C1 segment of cervical spinal cord (tissue), 14 donors: Measurements from ENCODE around the gene PMIS2.
A peak's percentile ranks its signal among the peaks of the same experiment; 100 is the strongest.
"Not testable (repeated sequence)": the region's sequence is repeated elsewhere in the genome, so short reads cannot be mapped to it uniquely, and the experiment has no call there.

ENCODE experiments used
- DNase-seq, 14 donors: peaks; one replicate each; lab custom pipeline; 2025; lab: John Stamatoyannopoulos, UW

The PMIS2 gene

GRCh38 chr19:35590875-35591274, 4.9 kb downstream of the PMIS2 start:
- no peak for DNase-seq

DNA sequence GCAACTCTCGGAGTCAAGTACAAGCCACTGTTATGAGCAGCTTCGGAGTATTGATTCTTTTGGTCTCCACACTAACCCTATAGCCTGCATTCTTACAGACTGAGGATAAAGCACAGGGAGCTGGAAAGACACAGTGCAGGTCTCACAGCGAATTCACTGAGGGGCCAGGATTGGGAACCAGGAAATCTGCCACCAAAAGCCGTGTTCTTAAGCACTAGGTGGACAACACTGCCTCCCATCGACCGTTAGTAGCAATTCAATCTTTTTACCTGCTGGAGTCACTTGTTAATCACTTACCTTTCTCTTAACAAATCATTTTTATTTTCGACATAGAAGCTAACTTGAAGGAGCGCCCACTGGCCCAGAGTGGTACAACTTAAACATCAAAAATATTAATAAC, 6.3 kb downstream of the PMIS2 start:
- peak in 2 of 14 donors; percentile 1 to 12 for DNase-seq

DNA sequence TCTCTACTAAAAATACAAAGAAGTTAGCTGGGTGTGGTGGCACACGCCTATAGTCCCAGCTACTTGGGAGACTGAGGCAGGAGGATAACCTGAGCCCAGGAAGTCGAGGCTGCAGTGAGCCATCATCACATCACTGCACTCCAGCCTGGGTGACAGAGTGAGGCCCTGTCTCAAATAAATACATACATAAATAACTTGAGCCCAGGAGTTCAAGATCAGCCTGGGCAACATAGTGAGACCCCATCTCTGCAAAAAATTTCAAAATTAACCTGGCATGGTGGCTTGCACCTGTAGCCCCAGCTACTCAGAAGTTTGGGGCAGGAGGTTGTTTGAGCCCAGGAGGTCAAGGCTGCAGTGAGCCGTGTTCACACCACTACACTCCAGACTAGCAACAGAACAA, 9.1 kb downstream of the PMIS2 start:
- DNase-seq, result not testable (repeated sequence)

DNA sequence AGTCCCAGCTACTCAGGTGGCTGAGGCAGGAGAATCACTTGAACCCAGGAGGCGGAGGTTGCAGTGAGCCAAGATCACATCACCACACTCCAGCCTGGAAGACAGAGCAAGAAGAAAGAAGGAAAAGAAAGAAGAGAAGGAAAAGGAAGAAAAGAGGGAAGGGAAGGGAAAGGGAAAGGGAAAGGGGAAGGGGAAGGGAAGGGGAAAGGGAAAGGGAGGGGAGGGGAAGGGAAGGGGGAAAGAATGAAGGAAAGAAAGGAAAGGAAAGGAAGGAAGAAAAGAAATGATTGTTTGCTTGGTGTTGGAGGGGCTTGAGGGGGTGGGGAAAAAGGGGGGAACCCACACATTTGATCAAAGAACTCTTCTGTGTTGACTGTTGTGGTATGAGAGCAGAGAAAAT, 10.0 kb downstream of the PMIS2 start:
- no peak for DNase-seq

- no peak for DNase-seq
These were observed 10.5 kb downstream of the PMIS2 start for GRCh38 chr19:35596366-35596999.

GRCh38 chr19:35601971-35602370, 16.0 kb downstream of the PMIS2 start:
- DNase-seq, result no peak

DNA sequence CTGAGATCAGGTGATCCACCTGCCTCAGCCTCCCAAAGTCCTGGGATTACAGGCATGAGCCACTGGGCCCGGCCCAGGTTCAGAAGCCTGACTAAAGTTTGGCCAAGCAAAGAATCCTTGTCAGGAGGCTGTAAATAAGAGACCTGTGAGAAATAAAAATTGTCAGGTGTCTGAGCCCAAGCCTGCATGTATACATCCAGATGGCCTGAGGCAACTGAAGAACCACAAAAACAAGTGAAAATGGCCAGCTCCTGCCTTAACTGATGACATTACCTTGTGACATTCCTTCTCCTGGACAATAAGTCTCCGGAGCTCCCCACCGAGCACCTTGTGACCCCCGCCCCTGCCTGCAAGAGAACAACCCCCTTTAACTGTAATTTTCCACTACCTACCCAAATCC, 18.5 kb downstream of the PMIS2 start:
- not testable (repeated sequence) for DNase-seq

GRCh38 chr19:35607170-35607569, 21.2 kb downstream of the PMIS2 start:
- DNase-seq, result not testable (repeated sequence)

- no peak for DNase-seq
These were observed 21.7 kb downstream of the PMIS2 start for GRCh38 chr19:35607661-35608060.

DNA sequence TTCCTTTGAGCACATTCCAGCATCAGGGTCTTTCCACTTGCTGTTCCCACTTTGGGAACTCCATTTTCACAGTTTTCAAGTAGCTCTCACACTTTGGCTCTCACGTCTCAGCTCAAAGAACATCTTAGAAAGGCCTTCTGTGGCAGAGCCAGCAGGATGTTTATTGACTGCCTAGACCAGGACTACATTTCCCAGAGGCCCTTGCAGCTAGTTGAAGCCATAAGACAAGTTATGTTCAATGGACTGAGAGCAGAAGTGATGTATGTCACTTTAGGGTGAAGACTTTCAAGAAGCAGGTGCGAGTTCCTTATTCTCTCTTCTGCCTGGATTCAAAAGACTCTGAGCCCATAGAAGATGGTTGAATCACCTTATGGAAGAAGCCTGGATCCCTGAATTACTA, 22.3 kb downstream of the PMIS2 start:
- no peak for DNase-seq

GRCh38 chr19:35609851-35610353, 23.9 kb downstream of the PMIS2 start:
- DNase-seq, result no peak

DNA sequence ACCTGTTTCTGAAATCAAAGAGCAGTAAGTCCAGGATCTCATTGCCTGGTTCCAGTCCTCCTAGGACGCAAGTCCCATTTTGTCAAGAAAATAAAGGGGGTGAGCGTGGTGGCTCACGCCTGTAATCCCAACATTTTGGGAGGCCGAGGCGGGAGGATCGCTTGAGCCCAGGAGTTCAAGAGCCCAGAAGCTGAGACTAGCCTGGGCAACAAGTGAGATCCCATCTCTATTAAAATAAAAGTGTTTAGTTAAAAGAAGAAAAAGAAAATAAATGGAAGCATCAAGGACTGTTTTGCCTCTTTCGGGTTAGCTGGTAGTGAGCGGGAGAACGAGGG, 26.2 kb downstream of the PMIS2 start:
- peak in 1 of 14 donors; percentile 11 for DNase-seq

DNA sequence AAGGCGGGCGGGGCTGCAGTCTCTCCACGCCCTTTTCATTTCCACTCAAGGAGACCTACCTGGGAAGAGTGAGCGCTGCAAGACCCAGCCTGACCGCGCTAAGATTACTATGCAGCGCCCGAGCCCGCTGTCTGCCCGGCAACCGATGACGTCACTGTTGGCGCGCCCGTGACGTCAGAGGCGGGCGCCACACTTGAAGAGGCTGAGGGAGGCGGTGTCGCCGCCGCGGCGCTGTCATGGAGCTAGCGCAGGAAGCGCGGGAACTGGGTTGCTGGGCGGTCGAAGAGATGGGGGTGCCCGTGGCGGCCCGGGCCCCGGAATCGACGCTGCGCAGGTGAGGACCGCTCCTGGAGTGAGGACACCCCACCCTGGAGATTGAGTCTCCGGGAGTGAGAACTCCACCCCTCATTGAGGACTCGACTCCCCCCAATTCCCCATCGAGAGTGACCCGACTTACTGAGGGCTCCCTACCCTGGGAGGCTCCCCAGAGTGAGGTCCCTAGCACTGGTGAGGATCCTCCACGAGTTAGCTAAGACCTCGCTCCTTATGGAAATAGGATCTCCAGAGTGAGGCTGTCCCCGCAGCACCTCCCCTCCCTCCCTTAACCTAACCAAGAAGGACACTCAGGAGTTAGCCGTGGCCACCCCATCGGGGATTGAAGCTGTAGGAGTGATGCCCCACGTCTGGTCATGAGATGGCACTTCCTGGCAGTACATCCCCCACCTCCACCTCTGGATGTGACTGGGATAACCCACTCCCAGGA, 26.8 kb downstream of the PMIS2 start, which contains the start of gene HAUS5:
Gene HAUS5, plus strand, starts transcription at position 177 of the 763 bp plus-strand sequence. Its CDS starts 60 bp downstream, at position 237.
- peak; percentile 21 to 89 (median 81) for DNase-seq

GRCh38 chr19:35613574-35613973, 27.6 kb downstream of the PMIS2 start:
- DNase-seq, result no peak

DNA sequence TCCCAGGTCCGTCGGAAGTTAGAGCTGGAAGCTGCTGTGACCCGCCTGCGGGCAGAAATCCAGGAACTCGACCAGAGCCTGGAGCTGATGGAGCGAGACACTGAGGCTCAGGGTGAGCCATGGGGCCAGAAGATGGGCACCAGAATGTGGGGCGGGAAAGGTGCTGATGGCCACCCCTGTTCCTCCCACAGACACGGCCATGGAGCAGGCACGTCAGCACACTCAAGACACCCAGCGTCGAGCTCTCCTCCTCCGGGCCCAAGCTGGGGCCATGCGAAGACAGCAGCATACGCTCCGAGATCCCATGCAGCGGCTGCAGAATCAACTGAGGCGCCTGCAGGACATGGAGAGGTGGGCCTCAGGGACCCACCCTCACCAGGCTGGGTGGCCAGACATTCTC, 29.1 kb downstream of the PMIS2 start:
- no peak for DNase-seq

GRCh38 chr19:35618857-35619256, 32.9 kb downstream of the PMIS2 start:
- DNase-seq, result no peak

DNA sequence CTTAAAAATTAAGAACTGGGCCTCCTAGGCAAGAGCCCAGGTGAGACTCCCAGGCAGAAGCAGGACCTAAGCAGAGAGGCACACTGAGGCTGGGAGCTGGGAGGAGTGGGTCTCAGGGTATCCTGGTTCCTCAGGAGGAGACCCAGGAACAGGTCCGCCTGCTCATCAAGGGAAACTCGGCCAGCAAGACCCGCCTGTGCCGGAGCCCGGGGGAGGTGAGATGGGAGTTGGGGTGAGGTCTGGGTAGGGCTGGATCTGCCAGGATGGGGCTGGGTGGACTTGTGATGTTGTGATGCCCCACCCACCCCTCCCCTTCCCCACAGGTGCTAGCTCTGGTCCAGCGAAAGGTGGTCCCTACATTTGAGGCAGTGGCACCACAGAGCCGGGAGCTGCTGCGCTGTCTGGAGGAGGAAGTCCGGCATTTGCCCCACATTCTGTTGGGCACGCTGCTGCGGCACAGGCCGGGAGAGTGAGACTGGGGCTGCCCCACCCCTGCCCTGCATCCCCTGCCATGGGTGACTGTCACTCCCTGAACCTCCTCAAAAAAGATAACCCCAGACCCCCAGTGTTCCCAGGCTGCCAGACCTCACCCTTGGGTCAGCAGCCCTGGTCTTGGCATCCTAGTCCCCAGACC, 33.4 kb downstream of the PMIS2 start:
- no peak for DNase-seq

GRCh38 chr19:35620001-35620400, 34.0 kb downstream of the PMIS2 start:
- DNase-seq, result no peak

GRCh38 chr19:35621708-35622107, 35.7 kb downstream of the PMIS2 start:
- no peak for DNase-seq

- no peak for DNase-seq
These were observed 36.8 kb downstream of the PMIS2 start for GRCh38 chr19:35622750-35623149.

- no peak for DNase-seq
These were observed 37.5 kb downstream of the PMIS2 start for GRCh38 chr19:35623327-35624010.

- DNase-seq, result no peak
These were observed 42.2 kb downstream of the PMIS2 start for GRCh38 chr19:35628264-35628564.
